ENCODE data around the gene INO80C. TPM values are rescaled to one million over a fixed set of nuclear protein-coding genes. Genes with fewer than 3 reads are reported as not detected.

The INO80C gene
- total and polyA plus RNA-seq, 8 donors, result 8.7 to 66.7 (median 29.6) TPM; not detected in 1

- 90 to 97% (median 96%) methylated on average over 2 of the region's 2 CpGs for WGBS, 5 donors
- Histone ChIP-seq H3K4me3 (no peak overlapping the region), H3K9me3 (no peaks in the 10 kb centered on the region), H3K27ac (no peak overlapping the region), H3K27me3 (no peaks in the 10 kb centered on the region), H3K36me3 (no peaks in the 10 kb centered on the region), H3K4me1 (peaks cover 0 to 5% (median 0%) of the 10 kb centered on the region in 4 donors)
- DNase-seq, result no peak
- TF ChIP-seq, protein P1, sequence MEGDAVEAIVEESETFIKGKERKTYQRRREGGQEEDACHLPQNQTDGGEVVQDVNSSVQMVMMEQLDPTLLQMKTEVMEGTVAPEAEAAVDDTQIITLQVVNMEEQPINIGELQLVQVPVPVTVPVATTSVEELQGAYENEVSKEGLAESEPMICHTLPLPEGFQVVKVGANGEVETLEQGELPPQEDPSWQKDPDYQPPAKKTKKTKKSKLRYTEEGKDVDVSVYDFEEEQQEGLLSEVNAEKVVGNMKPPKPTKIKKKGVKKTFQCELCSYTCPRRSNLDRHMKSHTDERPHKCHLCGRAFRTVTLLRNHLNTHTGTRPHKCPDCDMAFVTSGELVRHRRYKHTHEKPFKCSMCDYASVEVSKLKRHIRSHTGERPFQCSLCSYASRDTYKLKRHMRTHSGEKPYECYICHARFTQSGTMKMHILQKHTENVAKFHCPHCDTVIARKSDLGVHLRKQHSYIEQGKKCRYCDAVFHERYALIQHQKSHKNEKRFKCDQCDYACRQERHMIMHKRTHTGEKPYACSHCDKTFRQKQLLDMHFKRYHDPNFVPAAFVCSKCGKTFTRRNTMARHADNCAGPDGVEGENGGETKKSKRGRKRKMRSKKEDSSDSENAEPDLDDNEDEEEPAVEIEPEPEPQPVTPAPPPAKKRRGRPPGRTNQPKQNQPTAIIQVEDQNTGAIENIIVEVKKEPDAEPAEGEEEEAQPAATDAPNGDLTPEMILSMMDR (IDR thresholded peaks at IDR 0.05), result no peak
- TF ChIP-seq POLR2AphosphoS5 (IDR thresholded peaks at IDR 0.05) (no peak), EP300 (IDR thresholded peaks at IDR 0.05) (no peak), POLR2A (IDR thresholded peaks at IDR 0.05) (no peak)
- intact Hi-C loops (cut with DNase I; ENCODE audit: low total_unique reads), result loop anchor here (10.0 kb wide), 1 partner anchor 98 kb away; no protein-coding TSS in a partner anchor
These were observed 15.0 kb upstream of the INO80C start for GRCh38 chr18:35512761-35513160.

GRCh38 chr18:35511833-35512232, 14.1 kb upstream of the INO80C start:
- intact Hi-C loops (cut with DNase I; ENCODE audit: low total_unique reads), result loop anchor here (10.0 kb wide), 1 partner anchor 97 kb away; no protein-coding TSS in a partner anchor
- Histone ChIP-seq H3K9me3 (no peaks in the 10 kb centered on the region), H3K4me3 (no peak overlapping the region), H3K27me3 (no peaks in the 10 kb centered on the region), H3K36me3 (no peaks in the 10 kb centered on the region), H3K4me1 (peaks cover 0 to 5% (median 0%) of the 10 kb centered on the region in 4 donors), H3K27ac (no peak overlapping the region)
- no peak for DNase-seq
- no peak for TF ChIP-seq POLR2AphosphoS5 (IDR thresholded peaks at IDR 0.05)
- TF ChIP-seq, protein P1 (IDR thresholded peaks at IDR 0.05), result peak in 3 of 7 experiments; percentile 46 to 66 (median 58)
- 22 to 50% (median 27%) methylated on average over 1 of the region's 1 CpG for whole genome bisulfite sequencing, 5 donors

GRCh38 chr18:35511428-35511827, 13.7 kb upstream of the INO80C start:
- Histone ChIP-seq H3K27ac (no peak overlapping the region), H3K9me3 (no peaks in the 10 kb centered on the region), H3K36me3 (no peaks in the 10 kb centered on the region), H3K27me3 (no peaks in the 10 kb centered on the region), H3K4me3 (no peak overlapping the region), H3K4me1 (peaks cover 0 to 5% (median 0%) of the 10 kb centered on the region in 4 donors)
- intact Hi-C loops (cut with DNase I; ENCODE audit: low total_unique reads), result loop anchor here (10.0 kb wide), 1 partner anchor 97 kb away; no protein-coding TSS in a partner anchor
- WGBS, 5 donors, result 72 to 93% (median 86%) methylated on average over 2 of the region's 2 CpGs
- TF ChIP-seq, protein P1 (IDR thresholded peaks at IDR 0.05), result no peak
- TF ChIP-seq EP300 (IDR thresholded peaks at IDR 0.05) (no peak), POLR2AphosphoS5 (IDR thresholded peaks at IDR 0.05) (no peak), POLR2A (IDR thresholded peaks at IDR 0.05) (no peak)
- no peak for DNase-seq

- Histone ChIP-seq H3K27ac (no peak overlapping the region), H3K4me1 (peaks cover 0 to 5% (median 0%) of the 10 kb centered on the region in 4 donors), H3K9me3 (no peaks in the 10 kb centered on the region), H3K36me3 (no peaks in the 10 kb centered on the region), H3K27me3 (no peaks in the 10 kb centered on the region), H3K4me3 (no peak overlapping the region)
- DNase-seq, result no peak
- no peak for TF ChIP-seq POLR2A (IDR thresholded peaks at IDR 0.05)
- 63 to 77% (median 74%) methylated on average over 4 of the region's 4 CpGs for WGBS, 5 donors
- intact Hi-C loops (cut with DNase I; ENCODE audit: low total_unique reads), result loop anchor here (10.0 kb wide), 1 partner anchor 95 kb away; no protein-coding TSS in a partner anchor
These were observed 12.4 kb upstream of the INO80C start for GRCh38 chr18:35510076-35510651.

- Histone ChIP-seq H3K27ac (no peak overlapping the region), H3K9me3 (no peaks in the 10 kb centered on the region), H3K4me3 (no peak overlapping the region), H3K4me1 (peaks cover 0 to 5% (median 0%) of the 10 kb centered on the region in 4 donors), H3K36me3 (no peaks in the 10 kb centered on the region), H3K27me3 (no peaks in the 10 kb centered on the region)
- no peak for DNase-seq
- TF ChIP-seq, protein P1 (IDR thresholded peaks at IDR 0.05), result no peak
- TF ChIP-seq POLR2A (IDR thresholded peaks at IDR 0.05), result no peak
- no peak for TF ChIP-seq EP300 (IDR thresholded peaks at IDR 0.05)
- no peak for TF ChIP-seq POLR2AphosphoS5 (IDR thresholded peaks at IDR 0.05)
- 78 to 91% (median 82%) methylated on average over 6 of the region's 6 CpGs for WGBS, 5 donors
- intact Hi-C loops (cut with DNase I; ENCODE audit: low total_unique reads), result loop anchor here (10.0 kb wide), 1 partner anchor 66 kb away; no protein-coding TSS in a partner anchor
These were observed 11.1 kb upstream of the INO80C start for GRCh38 chr18:35508746-35509338.
